Glutamatergic neuron (in vitro differentiated cells): ENCODE measurements around the gene IFITM1. TPM values are rescaled to one million over a fixed set of nuclear protein-coding genes. Genes with fewer than 3 reads are reported as not detected.

Experiments
- total RNA-seq: library from RNA; stranded (reverse); fragmentation: NEBNext Ultra II Directional; extraction: Animal tissue kit (Norgen Biotek cat#: 25700); gene quantifications from one replicate; pipeline ENCODE4 v1.2.1, GENCODE V29; 2021; ENCODE audit not compliant: unreplicated experiment

The IFITM1 gene
- total RNA-seq, 1 donor from 2014 or later = 2.6 TPM

Other genes with a start within 250 kb of the IFITM1 start
- gene SCGB1C1, start 121.0 kb upstream of the IFITM1 start, total RNA-seq = not detected
- 45.5 TPM for gene BET1L, start 106.6 kb upstream of the IFITM1 start, total RNA-seq
- gene RIC8A, start 106.3 kb upstream of the IFITM1 start, total RNA-seq = 95.5 TPM
- 23.6 TPM for gene SIRT3, start 77.7 kb upstream of the IFITM1 start, total RNA-seq
- gene PSMD13, start 77.1 kb upstream of the IFITM1 start, total RNA-seq = 136 TPM
- gene NLRP6, start 35.6 kb upstream of the IFITM1 start, total RNA-seq = not detected
- gene PGGHG, start 24.9 kb upstream of the IFITM1 start, total RNA-seq = 14.4 TPM
- not detected for gene IFITM5, start 14.5 kb upstream of the IFITM1 start, total RNA-seq
- gene IFITM2, start 6.2 kb upstream of the IFITM1 start, total RNA-seq = 2.5 TPM
- 0.93 TPM for gene IFITM3, start 6.8 kb downstream of the IFITM1 start, total RNA-seq
- gene B4GALNT4, start 55.5 kb downstream of the IFITM1 start, total RNA-seq = 418 TPM
- not detected for gene PKP3, start 80.2 kb downstream of the IFITM1 start, total RNA-seq
- gene SIGIRR, start 101.0 kb downstream of the IFITM1 start, total RNA-seq = 26.5 TPM
- 1.8 TPM for gene ANO9, start 128.0 kb downstream of the IFITM1 start, total RNA-seq
- 123 TPM for gene PTDSS2, start 136.2 kb downstream of the IFITM1 start, total RNA-seq
- gene RNH1, start 193.2 kb downstream of the IFITM1 start, total RNA-seq = 85.9 TPM
- gene HRAS, start 221.5 kb downstream of the IFITM1 start, total RNA-seq = 140 TPM
- 2.6 TPM for gene LRRC56, start 223.5 kb downstream of the IFITM1 start, total RNA-seq
- 2.3 TPM for gene LMNTD2, start 246.7 kb downstream of the IFITM1 start, total RNA-seq
- gene RASSF7, start 246.9 kb downstream of the IFITM1 start, total RNA-seq = 9.4 TPM